K562 (cell line): ENCODE measurements around the gene NABP1.

ENCODE experiments used
- CTCF ChIP-seq, 3 experiments: IDR thresholded peaks in 2 of 3; conservative IDR thresholded peaks in 1 of 3; 2 replicates each; pipeline ENCODE4 v1.5.1; 2011 to 2012; ENCODE audit warnings: low read length in 3 of 3, mild to moderate bottlenecking in 3 of 3, control low read depth in 2 of 3, improper control_type of control experiment in 1 of 3, inconsistent platforms in 1 of 3, low read depth in 1 of 3, mixed read lengths in 1 of 3, moderate library complexity in 1 of 3; ENCODE audit not compliant: insufficient read depth in 2 of 3
- JUN ChIP-seq, 2 experiments: sonication (generic) in 1 of 2; formaldehyde crosslinking in 1 of 2; IDR thresholded peaks; 2 replicates each; pipeline versions ENCODE4 v1.6.1 to v1.8.0; 2012 to 2022; ENCODE audit warnings: borderline replicate concordance in 2 of 2, mild to moderate bottlenecking in 2 of 2, improper control_type of control experiment in 1 of 2, low read depth in 1 of 2, low read length in 1 of 2, missing genetic modification reagents in 1 of 2
- USF2 ChIP-seq: sonication (generic); formaldehyde crosslinking; IDR thresholded peaks from 2 replicates; pipeline ENCODE4 v1.5.0; 2020; ENCODE audit warnings: missing genetic modification reagents

- TF ChIP-seq CTCF (IDR thresholded peaks at IDR 0.05 in 2 of 3, conservative IDR thresholded peaks at IDR 0.05 in 1 of 3; ENCODE audit: insufficient read depth in 2 of 3, low read depth in 1 of 3, low read length in 3 of 3): no peak
- TF ChIP-seq JUN (IDR thresholded peaks at IDR 0.05; ENCODE audit: borderline replicate concordance, low read depth, low read length): no peak
- TF ChIP-seq JUN (CRISPR knock-in tag; IDR thresholded peaks at IDR 0.05; ENCODE audit: borderline replicate concordance): no peak
- TF ChIP-seq USF2: no peak
Measured at GRCh38 chr2:191687867-191688266, 9.9 kb downstream of the NABP1 start.
